Measurements from ENCODE around the gene SAPCD2. TPM values are rescaled to one million over a fixed set of nuclear protein-coding genes. Genes with fewer than 3 reads are reported as not detected.
A peak's percentile ranks its signal among the peaks of the same experiment; 100 is the strongest.

The SAPCD2 gene
- total RNA-seq, 1 experiment from 2014 or later = 30.6 TPM

DNA sequence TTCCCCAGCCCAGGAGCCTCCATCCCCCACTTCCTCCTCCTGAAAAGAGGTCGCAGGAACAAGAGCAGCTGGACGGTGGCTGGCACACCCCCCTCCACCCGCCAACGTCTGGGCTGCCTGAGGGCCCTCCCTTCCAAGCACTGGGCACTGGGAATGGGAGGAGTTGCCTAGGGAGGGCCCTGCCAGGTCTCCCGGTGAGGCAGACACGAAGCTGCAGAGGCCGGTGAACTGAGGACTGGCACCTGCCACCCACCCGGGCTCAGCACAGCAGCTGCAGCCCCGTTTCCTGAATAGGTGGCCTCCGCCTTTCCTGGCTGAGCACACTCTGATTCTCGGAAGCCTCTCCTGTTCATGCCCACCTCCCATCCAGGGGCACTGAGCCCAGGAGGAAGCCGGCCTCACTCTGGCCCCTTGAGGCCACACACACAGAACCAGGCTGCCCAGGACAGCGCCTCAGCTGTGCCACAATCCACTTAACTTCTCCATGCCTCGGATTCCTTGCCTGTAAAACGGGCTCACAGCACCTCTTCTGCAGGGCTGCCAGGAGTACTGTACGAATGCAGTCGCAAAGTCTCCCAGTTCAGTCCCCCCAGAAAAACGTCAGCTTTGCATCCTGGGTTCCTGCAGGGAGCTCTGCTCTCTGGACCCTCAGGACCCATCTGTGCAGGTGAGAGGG is 25.7 kb downstream of the SAPCD2 start:
- Histone ChIP-seq H3K4me1 (ENCODE audit: insufficient read depth, low read length, poor library complexity, severe bottlenecking) (peaks cover 31% of the 10 kb centered on the region), H3K27me3 (replicated peaks; ENCODE audit: insufficient read depth, low read depth, low read length, poor library complexity) (no peaks in the 10 kb centered on the region), H3K36me3 (ENCODE audit: insufficient read depth, low read length, poor library complexity, severe bottlenecking) (peaks cover 12% of the 10 kb centered on the region), H3K4me3 (ENCODE audit: low read depth, low read length, poor library complexity, severe bottlenecking) (peak overlapping the region; percentile 76), H3K9me3 (ENCODE audit: low read depth, low read length, poor library complexity, severe bottlenecking) (no peaks in the 10 kb centered on the region), H3K27ac (ENCODE audit: low read depth, low read length, poor library complexity, severe bottlenecking) (no peak overlapping the region)
- ChIA-PET CTCF (interaction anchor here (1.2 kb wide), 1 partner anchor 9 kb away, joined by 3 read pairs; no protein-coding TSS in a partner anchor), POLR2A (ENCODE audit: low non-redundant PET) (no interaction called here)
- no peak for TF ChIP-seq EZH2 (IDR thresholded peaks at IDR 0.05; ENCODE audit: borderline replicate concordance, low read depth, low read length, poor library complexity, severe bottlenecking)
- TF ChIP-seq, protein P1, sequence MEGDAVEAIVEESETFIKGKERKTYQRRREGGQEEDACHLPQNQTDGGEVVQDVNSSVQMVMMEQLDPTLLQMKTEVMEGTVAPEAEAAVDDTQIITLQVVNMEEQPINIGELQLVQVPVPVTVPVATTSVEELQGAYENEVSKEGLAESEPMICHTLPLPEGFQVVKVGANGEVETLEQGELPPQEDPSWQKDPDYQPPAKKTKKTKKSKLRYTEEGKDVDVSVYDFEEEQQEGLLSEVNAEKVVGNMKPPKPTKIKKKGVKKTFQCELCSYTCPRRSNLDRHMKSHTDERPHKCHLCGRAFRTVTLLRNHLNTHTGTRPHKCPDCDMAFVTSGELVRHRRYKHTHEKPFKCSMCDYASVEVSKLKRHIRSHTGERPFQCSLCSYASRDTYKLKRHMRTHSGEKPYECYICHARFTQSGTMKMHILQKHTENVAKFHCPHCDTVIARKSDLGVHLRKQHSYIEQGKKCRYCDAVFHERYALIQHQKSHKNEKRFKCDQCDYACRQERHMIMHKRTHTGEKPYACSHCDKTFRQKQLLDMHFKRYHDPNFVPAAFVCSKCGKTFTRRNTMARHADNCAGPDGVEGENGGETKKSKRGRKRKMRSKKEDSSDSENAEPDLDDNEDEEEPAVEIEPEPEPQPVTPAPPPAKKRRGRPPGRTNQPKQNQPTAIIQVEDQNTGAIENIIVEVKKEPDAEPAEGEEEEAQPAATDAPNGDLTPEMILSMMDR (conservative IDR thresholded peaks at IDR 0.05; ENCODE audit: low read depth, low read length) = no peak
- no TSS peak for BruUV-seq (replicated peaks)
- intact Hi-C loops (cut with micrococcal nuclease; ENCODE audit: unreplicated experiment) = loop anchor here (5.0 kb wide), 2 partner anchors 73 to 193 kb away; no protein-coding TSS in a partner anchor
- no peak for DNase-seq (ENCODE audit: low spot score)

DNA sequence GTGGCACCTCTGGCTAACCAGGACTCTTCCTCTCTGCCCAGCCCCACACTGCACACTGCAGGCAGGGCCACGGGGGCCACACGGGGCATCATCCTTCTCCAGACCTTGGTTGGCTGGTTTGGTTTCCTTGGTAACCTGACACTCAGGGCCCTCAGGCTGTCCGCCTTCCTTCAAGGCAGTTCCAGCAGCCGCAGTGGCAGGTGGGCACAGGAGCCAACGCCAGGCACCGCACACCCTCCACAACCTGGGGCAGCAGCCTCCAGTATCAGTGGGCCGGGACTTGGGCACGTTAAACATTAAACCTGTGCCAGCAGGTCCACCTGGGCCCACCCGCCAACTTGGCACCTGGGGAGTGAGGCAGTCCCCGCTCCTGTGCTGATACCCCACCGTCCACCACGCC is 26.3 kb downstream of the SAPCD2 start:
- Histone ChIP-seq H3K27me3 (replicated peaks; ENCODE audit: insufficient read depth, low read depth, low read length, poor library complexity) (no peaks in the 10 kb centered on the region), H3K9me3 (ENCODE audit: low read depth, low read length, poor library complexity, severe bottlenecking) (no peaks in the 10 kb centered on the region), H3K36me3 (ENCODE audit: insufficient read depth, low read length, poor library complexity, severe bottlenecking) (peaks cover 18% of the 10 kb centered on the region), H3K4me3 (ENCODE audit: low read depth, low read length, poor library complexity, severe bottlenecking) (no peak overlapping the region), H3K27ac (ENCODE audit: low read depth, low read length, poor library complexity, severe bottlenecking) (no peak overlapping the region), H3K4me1 (ENCODE audit: insufficient read depth, low read length, poor library complexity, severe bottlenecking) (peaks cover 31% of the 10 kb centered on the region)
- BruUV-seq (replicated peaks) = TSS peak; percentile 53
- ChIA-PET CTCF (interaction anchor here (1.2 kb wide), 1 partner anchor 8 kb away, joined by 3 read pairs; no protein-coding TSS in a partner anchor), POLR2A (ENCODE audit: low non-redundant PET) (no interaction called here)
- no peak for TF ChIP-seq EZH2 (IDR thresholded peaks at IDR 0.05; ENCODE audit: borderline replicate concordance, low read depth, low read length, poor library complexity, severe bottlenecking)
- TF ChIP-seq, protein P1 (conservative IDR thresholded peaks at IDR 0.05; ENCODE audit: low read depth, low read length) = no peak
- no peak for DNase-seq (ENCODE audit: low spot score)
- intact Hi-C loops (cut with micrococcal nuclease; ENCODE audit: unreplicated experiment) = no loop called here

DNA sequence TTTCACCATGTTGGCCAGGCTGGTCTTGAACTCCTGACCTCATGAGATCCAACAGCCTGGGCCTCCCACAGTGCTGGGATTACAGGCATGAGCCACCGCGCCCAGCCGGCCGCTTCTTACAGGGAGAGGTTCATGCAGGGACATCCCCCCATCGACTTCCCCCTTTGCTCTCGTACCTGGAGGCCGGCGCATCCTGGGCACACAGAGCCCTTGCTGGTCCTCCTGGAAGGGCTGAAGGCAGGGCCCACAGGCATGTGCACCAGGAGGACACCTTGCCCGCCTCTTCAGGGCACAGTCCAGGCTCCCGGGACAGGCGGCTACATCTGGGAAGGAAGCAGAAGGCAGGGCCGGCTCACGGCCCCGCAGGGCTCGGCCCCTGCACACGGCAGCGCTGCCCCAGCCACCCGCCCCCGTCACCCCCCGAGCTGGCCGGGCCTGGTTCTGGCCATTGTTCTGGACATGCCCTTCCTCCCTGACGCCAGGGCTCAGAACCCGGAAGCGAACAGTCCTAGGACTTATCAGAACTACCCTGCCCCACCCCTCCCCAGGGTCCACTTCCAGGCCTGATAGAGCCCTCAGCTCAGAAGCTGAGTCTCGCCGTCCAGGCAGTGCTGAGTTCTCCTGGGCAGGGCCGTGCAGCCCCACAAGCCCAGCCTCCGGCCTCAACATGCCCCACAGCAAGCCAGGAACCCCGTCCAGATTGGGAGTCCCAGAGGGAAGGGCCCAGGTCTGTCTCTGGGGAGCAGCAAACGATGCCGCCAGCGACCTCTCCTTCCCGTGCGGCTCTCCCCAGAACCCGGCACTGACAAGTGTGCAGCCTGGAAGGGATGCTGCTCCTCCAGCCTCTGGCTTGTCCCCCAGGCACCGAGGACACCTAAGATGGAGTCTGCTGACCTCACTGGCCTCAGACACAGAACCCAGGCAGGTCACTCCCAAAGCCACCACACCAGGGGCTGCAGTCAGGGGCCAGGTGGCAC is 27.3 kb downstream of the SAPCD2 start:
- POLR2A ChIA-PET (ENCODE audit: low non-redundant PET) = no interaction called here
- CTCF ChIA-PET = interaction anchor here (0.6 kb wide), 1 partner anchor 15 kb away, joined by 5 read pairs; no protein-coding TSS in a partner anchor
- no TSS peak for BruUV-seq (replicated peaks)
- no peak overlapping the region for H3K4me3 ChIP-seq (ENCODE audit: low read depth, low read length, poor library complexity, severe bottlenecking)
- intact Hi-C loops (cut with micrococcal nuclease; ENCODE audit: unreplicated experiment) = no loop called here
- no peak for TF ChIP-seq EZH2 (IDR thresholded peaks at IDR 0.05; ENCODE audit: borderline replicate concordance, low read depth, low read length, poor library complexity, severe bottlenecking)
- TF ChIP-seq, protein P1 (conservative IDR thresholded peaks at IDR 0.05; ENCODE audit: low read depth, low read length) = no peak
- H3K36me3 ChIP-seq (ENCODE audit: insufficient read depth, low read length, poor library complexity, severe bottlenecking) = peaks cover 19% of the 10 kb centered on the region
- DNase-seq (ENCODE audit: low spot score) = no peak
- H3K4me1 ChIP-seq (ENCODE audit: insufficient read depth, low read length, poor library complexity, severe bottlenecking) = peaks cover 28% of the 10 kb centered on the region
- no peak overlapping the region for H3K27ac ChIP-seq (ENCODE audit: low read depth, low read length, poor library complexity, severe bottlenecking)
- H3K27me3 ChIP-seq (replicated peaks; ENCODE audit: insufficient read depth, low read depth, low read length, poor library complexity) = no peaks in the 10 kb centered on the region
- H3K9me3 ChIP-seq (ENCODE audit: low read depth, low read length, poor library complexity, severe bottlenecking) = no peaks in the 10 kb centered on the region
